ENCODE data around the gene AIP. TPM values are rescaled to one million over a fixed set of nuclear protein-coding genes. Genes with fewer than 3 reads are reported as not detected.
A peak's percentile ranks its signal among the peaks of the same experiment; 100 is the strongest.

AIP gene
- total RNA-seq, 1 donor from 2014 or later, result 50.6 TPM

GRCh38 chr11:67514116-67514515 lies 31.3 kb downstream of the AIP start:
- ATAC-seq (ENCODE audit: poor library complexity) (no peak), DNase-seq (no peak)
- intact Hi-C loops (cut with DNase I), result no loop called here

- intact Hi-C loops (cut with DNase I), result no loop called here
- DNase-seq, result no peak
Measured at GRCh38 chr11:67516806-67517205, 34.0 kb downstream of the AIP start.

GRCh38 chr11:67517784-67518552 lies 35.1 kb downstream of the AIP start:
- DNase-seq, result no peak
- no peak for ATAC-seq (ENCODE audit: poor library complexity)
- intact Hi-C loops (cut with DNase I), result no loop called here

More at GRCh38 chr11:67516806-67517205, 34.0 kb downstream of the AIP start:
- ATAC-seq (ENCODE audit: poor library complexity), result no peak

- no peak for DNase-seq
- intact Hi-C loops (cut with DNase I), result no loop called here
- no peak for ATAC-seq (ENCODE audit: poor library complexity)
Measured at GRCh38 chr11:67519726-67520125, 36.9 kb downstream of the AIP start.

GRCh38 chr11:67520856-67521824 lies 38.3 kb downstream of the AIP start:
- ATAC-seq (ENCODE audit: poor library complexity) (no peak), DNase-seq (no peak)
- intact Hi-C loops (cut with DNase I), result no loop called here

GRCh38 chr11:67521924-67522323 lies 39.1 kb downstream of the AIP start:
- intact Hi-C loops (cut with DNase I), result no loop called here
- no peak for DNase-seq
- no peak for ATAC-seq (ENCODE audit: poor library complexity)

GRCh38 chr11:67522338-67522737 lies 39.5 kb downstream of the AIP start:
- ATAC-seq (ENCODE audit: poor library complexity), result no peak
- DNase-seq, result no peak
- intact Hi-C loops (cut with DNase I), result no loop called here

GRCh38 chr11:67522844-67523555 lies 40.2 kb downstream of the AIP start, which contains the start of gene CABP2:
Gene CABP2 (minus strand): TSS chr11:67523446. CDS start chr11:67523326, 120 bp downstream.
- DNase-seq (no peak), ATAC-seq (ENCODE audit: poor library complexity) (no peak)
- intact Hi-C loops (cut with DNase I), result no loop called here

GRCh38 chr11:67523556-67524479 lies 41.0 kb downstream of the AIP start:
- ATAC-seq (ENCODE audit: poor library complexity) (no peak), DNase-seq (no peak)
- intact Hi-C loops (cut with DNase I), result no loop called here

GRCh38 chr11:67524480-67524808 lies 41.6 kb downstream of the AIP start:
- ATAC-seq (ENCODE audit: poor library complexity), result no peak
- intact Hi-C loops (cut with DNase I), result no loop called here
- no peak for DNase-seq

- intact Hi-C loops (cut with DNase I), result no loop called here
- ATAC-seq (ENCODE audit: poor library complexity) (no peak), DNase-seq (no peak)
Measured at GRCh38 chr11:67525275-67525976, 42.6 kb downstream of the AIP start.

GRCh38 chr11:67528376-67528775 lies 45.5 kb downstream of the AIP start:
- ATAC-seq (ENCODE audit: poor library complexity) (no peak), DNase-seq (no peak)
- intact Hi-C loops (cut with DNase I), result no loop called here

GRCh38 chr11:67530282-67530592 lies 47.4 kb downstream of the AIP start:
- ATAC-seq (ENCODE audit: poor library complexity) (no peak), DNase-seq (no peak)
- intact Hi-C loops (cut with DNase I), result no loop called here

GRCh38 chr11:67532889-67533288 lies 50.1 kb downstream of the AIP start:
- intact Hi-C loops (cut with DNase I), result no loop called here
- no peak for ATAC-seq (ENCODE audit: poor library complexity)
- no peak for DNase-seq

GRCh38 chr11:67534070-67534679 lies 51.3 kb downstream of the AIP start:
- intact Hi-C loops (cut with DNase I), result no loop called here
- DNase-seq (no peak), ATAC-seq (ENCODE audit: poor library complexity) (no peak)

- intact Hi-C loops (cut with DNase I), result no loop called here
- ATAC-seq (ENCODE audit: poor library complexity) (no peak), DNase-seq (no peak)
Measured at GRCh38 chr11:67535561-67535960, 52.7 kb downstream of the AIP start.

- ATAC-seq (ENCODE audit: poor library complexity), result peak; percentile 34
- intact Hi-C loops (cut with DNase I), result no loop called here
- DNase-seq, result no peak
Measured at GRCh38 chr11:67538306-67538705, 55.5 kb downstream of the AIP start.

All from Right ventricle myocardium superior (tissue), 1 donor.